Prostate gland (tissue), 2 donors: ENCODE results near the gene CENPP.

Experiments used
- POLR2AphosphoS5 ChIP-seq: sonication (generic); formaldehyde crosslinking; IDR thresholded peaks from one replicate; pipeline ENCODE4 v1.6.1; 2017; ENCODE audit warnings: antibody characterized with exemption
- TF ChIP-seq, protein P1 (sequence below), 4 experiments: fragments of 200-600 bp in 2 of 4; fragments of 450-650 bp in 2 of 4; sonication (generic) in 2 of 4; IDR thresholded peaks; 1 replicate in 3 of 4; 2 replicates in 1 of 4; pipeline ENCODE4 v1.5.1; 2016 to 2019; ENCODE audit warnings: antibody characterized with exemption in 4 of 4, mild to moderate bottlenecking in 2 of 4, moderate library complexity in 2 of 4

DNA sequence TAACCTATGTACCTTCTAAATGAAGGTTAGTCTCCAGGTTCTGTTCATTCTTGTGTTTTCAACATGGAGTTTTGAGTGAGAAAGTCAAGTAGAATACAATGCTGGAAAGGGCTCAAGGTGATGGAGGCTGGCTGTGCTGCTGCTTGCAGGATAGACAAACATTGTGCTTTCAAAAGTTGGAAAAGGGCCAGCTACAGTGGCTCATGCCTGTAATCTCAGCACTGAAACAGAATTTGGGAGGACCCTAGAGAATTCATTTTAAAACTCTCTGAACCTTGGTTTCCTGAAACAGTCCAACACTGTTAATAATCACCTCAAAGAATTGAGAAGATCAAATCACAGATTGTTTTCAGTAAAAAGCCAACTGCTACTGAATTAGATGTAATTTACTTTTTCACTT, 16.9 kb upstream of the CENPP start:
- TF ChIP-seq, protein P1, sequence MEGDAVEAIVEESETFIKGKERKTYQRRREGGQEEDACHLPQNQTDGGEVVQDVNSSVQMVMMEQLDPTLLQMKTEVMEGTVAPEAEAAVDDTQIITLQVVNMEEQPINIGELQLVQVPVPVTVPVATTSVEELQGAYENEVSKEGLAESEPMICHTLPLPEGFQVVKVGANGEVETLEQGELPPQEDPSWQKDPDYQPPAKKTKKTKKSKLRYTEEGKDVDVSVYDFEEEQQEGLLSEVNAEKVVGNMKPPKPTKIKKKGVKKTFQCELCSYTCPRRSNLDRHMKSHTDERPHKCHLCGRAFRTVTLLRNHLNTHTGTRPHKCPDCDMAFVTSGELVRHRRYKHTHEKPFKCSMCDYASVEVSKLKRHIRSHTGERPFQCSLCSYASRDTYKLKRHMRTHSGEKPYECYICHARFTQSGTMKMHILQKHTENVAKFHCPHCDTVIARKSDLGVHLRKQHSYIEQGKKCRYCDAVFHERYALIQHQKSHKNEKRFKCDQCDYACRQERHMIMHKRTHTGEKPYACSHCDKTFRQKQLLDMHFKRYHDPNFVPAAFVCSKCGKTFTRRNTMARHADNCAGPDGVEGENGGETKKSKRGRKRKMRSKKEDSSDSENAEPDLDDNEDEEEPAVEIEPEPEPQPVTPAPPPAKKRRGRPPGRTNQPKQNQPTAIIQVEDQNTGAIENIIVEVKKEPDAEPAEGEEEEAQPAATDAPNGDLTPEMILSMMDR (IDR thresholded peaks at IDR 0.05), result no peak
- TF ChIP-seq POLR2AphosphoS5, result no peak
